H1 (cell line): ENCODE results near the gene P3H2. TPM values are rescaled to one million over a fixed set of nuclear protein-coding genes. Genes with fewer than 3 reads are reported as not detected.

Experiments
- CTCF ChIA-PET: fragments of 300-600 bp; sonication (Branson Sonifier 250); formaldehyde crosslinking; loops from one replicate; lab custom pipeline; 2021; ENCODE audit not compliant: partially characterized antibody; lab: Charles Lee
- POLR2A ChIA-PET: fragments of 300-600 bp; sonication (Branson Sonifier 250); formaldehyde crosslinking; loops from one replicate; lab custom pipeline; 2021; ENCODE audit warnings: inconsistent platforms; ENCODE audit not compliant: partially characterized antibody; lab: Charles Lee
- DNase-seq, 2 experiments: peaks; one replicate each; pipeline versions ENCODE4 v3.0.0 to v3.0.0-alpha.2; 2010 to 2022; ENCODE audit warnings: low spot score in 2 of 2, low read depth in 1 of 2, mixed read lengths in 1 of 2
- FAIRE-seq: peaks from 2 replicates; lab custom pipeline; 2011; peaks lifted over from hg19 to GRCh38; lab: Jason Lieb, UNC
- H2AFZ ChIP-seq: 2 replicates; pipeline ENCODE4 v1.8.1; 2012; ENCODE audit warnings: low read length, inconsistent platforms
- H2AK5ac ChIP-seq: 2 replicates; pipeline ENCODE4 v1.6.1; 2013; ENCODE audit warnings: low read depth, low read length
- H2BK120ac ChIP-seq: replicated peaks from 2 replicates; pipeline ENCODE3; 2013; ENCODE audit warnings: low read depth, low read length, inconsistent platforms
- H2BK12ac ChIP-seq: 2 replicates; pipeline ENCODE4 v1.6.1; 2013; ENCODE audit warnings: low read depth, low read length
- H2BK15ac ChIP-seq: 2 replicates; pipeline ENCODE4 v1.6.1; 2013; ENCODE audit warnings: low read length
- H2BK20ac ChIP-seq: 2 replicates; pipeline ENCODE4 v1.6.1; 2013; ENCODE audit warnings: low read length
- H2BK5ac ChIP-seq: 2 replicates; pipeline ENCODE4 v1.6.1; 2013; ENCODE audit warnings: low read depth, low read length
- H3K14ac ChIP-seq: 2 replicates; pipeline ENCODE4 v1.6.1; 2013; ENCODE audit warnings: inconsistent platforms; ENCODE audit not compliant: insufficient read length
- H3K18ac ChIP-seq: 2 replicates; pipeline ENCODE4 v1.6.1; 2013; ENCODE audit warnings: low read length; ENCODE audit errors: extremely low read depth
- H3K23ac ChIP-seq: 2 replicates; pipeline ENCODE4 v1.6.1; 2013; ENCODE audit warnings: inconsistent platforms; ENCODE audit not compliant: insufficient read length
- H3K23me2 ChIP-seq: 2 replicates; pipeline ENCODE4 v1.6.1; 2013; ENCODE audit warnings: low read depth, low read length
- H3K27ac ChIP-seq: 2 replicates; pipeline ENCODE4 v1.6.1; 2011; ENCODE audit warnings: low read depth, low read length, inconsistent platforms
- H3K27me3 ChIP-seq, 4 experiments: replicated peaks in 1 of 4; 1 replicate in 1 of 4; 2 replicates in 3 of 4; pipeline versions ENCODE4 v1.6.1 to v1.8.1; 2011 to 2013; ENCODE audit warnings: low read length in 3 of 4, mild to moderate bottlenecking in 3 of 4, inconsistent platforms in 2 of 4, mixed read lengths in 2 of 4, moderate library complexity in 1 of 4; ENCODE audit not compliant: control insufficient read depth in 3 of 4, insufficient read depth in 3 of 4; ENCODE audit errors: extremely low read depth in 1 of 4
- H3K36me3 ChIP-seq, 4 experiments: 2 replicates each; pipeline versions ENCODE4 v1.6.1 to v1.8.1; 2011 to 2013; ENCODE audit warnings: mild to moderate bottlenecking in 4 of 4, low read length in 3 of 4, moderate library complexity in 2 of 4, control low read depth in 1 of 4, inconsistent platforms in 1 of 4; ENCODE audit not compliant: insufficient read depth in 4 of 4, control insufficient read depth in 2 of 4
- H3K4ac ChIP-seq: replicated peaks from 2 replicates; pipeline ENCODE3; 2013; ENCODE audit warnings: low read length, low read depth, mixed read lengths, inconsistent platforms; ENCODE audit not compliant: insufficient read length
- H3K4me1 ChIP-seq, 4 experiments: replicated peaks in 1 of 4; 1 replicate in 1 of 4; 2 replicates in 3 of 4; pipeline versions ENCODE4 v1.6.1 to v1.8.1; 2011 to 2013; ENCODE audit warnings: low read length in 3 of 4, inconsistent platforms in 2 of 4, mixed read lengths in 1 of 4; ENCODE audit not compliant: insufficient read depth in 4 of 4, control insufficient read depth in 3 of 4
- H3K4me2 ChIP-seq, 2 experiments: 2 replicates each; pipeline versions ENCODE4 v1.6.1 to v1.8.1; 2011 to 2013; ENCODE audit warnings: low read depth in 2 of 2, low read length in 2 of 2, control low read depth in 1 of 2, inconsistent platforms in 1 of 2, mild to moderate bottlenecking in 1 of 2; ENCODE audit not compliant: insufficient read depth in 1 of 2
- H3K4me3 ChIP-seq, 4 experiments: fragments of 200-600, 300-600 bp in 1 of 4; sonication (generic), shearing (Covaris generic), sonication (Bioruptor Twin) in 1 of 4; 2 replicates each; pipeline versions ENCODE4 v1.5.1 to v1.8.1; 2011 to 2016; ENCODE audit warnings: low read length in 4 of 4, low read depth in 3 of 4, control low read depth in 2 of 4, inconsistent platforms in 2 of 4, mild to moderate bottlenecking in 2 of 4, mixed read lengths in 1 of 4, moderate library complexity in 1 of 4; ENCODE audit not compliant: insufficient read depth in 2 of 4; ENCODE audit errors: extremely low read depth in 1 of 4
- H3K56ac ChIP-seq: replicated peaks from 2 replicates; pipeline ENCODE3; 2013; ENCODE audit warnings: low read depth, mild to moderate bottlenecking, mixed read lengths, low read length, inconsistent platforms; ENCODE audit not compliant: insufficient read length
- H3K79me1 ChIP-seq: 2 replicates; pipeline ENCODE4 v1.6.1; 2013; ENCODE audit warnings: low read depth, low read length, control low read depth
- H3K79me2 ChIP-seq, 2 experiments: 2 replicates each; pipeline versions ENCODE4 v1.6.1 to v1.8.1; 2012 to 2013; ENCODE audit warnings: low read length in 2 of 2, mild to moderate bottlenecking in 2 of 2, inconsistent platforms in 1 of 2; ENCODE audit not compliant: insufficient read depth in 2 of 2, control insufficient read depth in 1 of 2
- H3K9ac ChIP-seq, 4 experiments: replicated peaks in 1 of 4; 1 replicate in 1 of 4; 2 replicates in 3 of 4; pipeline versions ENCODE4 v1.6.1 to v1.8.1; 2011 to 2013; ENCODE audit warnings: low read depth in 3 of 4, low read length in 3 of 4, control low read depth in 2 of 4, mild to moderate bottlenecking in 2 of 4, moderate library complexity in 2 of 4, inconsistent platforms in 1 of 4; ENCODE audit errors: extremely low read depth in 1 of 4
- H3K9me3 ChIP-seq, 2 experiments: 2 replicates each; pipeline versions ENCODE4 v1.6.1 to v1.8.1; 2012 to 2013; ENCODE audit warnings: mild to moderate bottlenecking in 2 of 2, moderate library complexity in 2 of 2, control low read depth in 1 of 2, inconsistent platforms in 1 of 2, low read depth in 1 of 2, low read length in 1 of 2, mixed read lengths in 1 of 2; ENCODE audit not compliant: insufficient read depth in 2 of 2
- H4K20me1 ChIP-seq, 2 experiments: replicated peaks in 1 of 2; 2 replicates each; pipeline versions ENCODE3 to v1.8.1; 2011 to 2013; ENCODE audit warnings: inconsistent platforms in 2 of 2, low read length in 2 of 2, mild to moderate bottlenecking in 1 of 2; ENCODE audit not compliant: insufficient read depth in 2 of 2, control insufficient read depth in 1 of 2
- H4K5ac ChIP-seq: 2 replicates; pipeline ENCODE4 v1.6.1; 2013; ENCODE audit warnings: low read length, low read depth, mixed read lengths, inconsistent platforms; ENCODE audit not compliant: insufficient read length
- H4K8ac ChIP-seq: 2 replicates; pipeline ENCODE4 v1.8.0; 2013; ENCODE audit warnings: mild to moderate bottlenecking, moderate library complexity, low read length, inconsistent platforms; ENCODE audit not compliant: insufficient read depth; ENCODE audit errors: extremely low read depth
- H4K91ac ChIP-seq: replicated peaks from 2 replicates; pipeline ENCODE3; 2013; ENCODE audit warnings: low read length, mixed read lengths, inconsistent platforms; ENCODE audit not compliant: insufficient read length
- BCL11A ChIP-seq, 2 experiments: IDR thresholded peaks; one replicate each; pipeline ENCODE4 v1.6.1; 2011; ENCODE audit warnings: low read depth in 2 of 2, low read length in 2 of 2, mild to moderate bottlenecking in 2 of 2
- CBX8 ChIP-seq: fragments of 300-800, 300-1000 bp; sonication (generic); IDR thresholded peaks from 2 replicates; pipeline ENCODE4 v1.7.1; 2016; ENCODE audit warnings: low read depth, low read length, borderline replicate concordance
- EP300 ChIP-seq, 2 experiments: IDR thresholded peaks; 1 replicate in 1 of 2; 2 replicates in 1 of 2; pipeline ENCODE4 v1.6.1; 2011 to 2012; ENCODE audit warnings: low read depth in 2 of 2, low read length in 2 of 2, mild to moderate bottlenecking in 2 of 2, borderline replicate concordance in 1 of 2, inconsistent platforms in 1 of 2, moderate library complexity in 1 of 2
- EZH2 ChIP-seq: fragments of 200-600 bp; sonication (generic); IDR thresholded peaks from 2 replicates; pipeline ENCODE4 v1.7.1; 2012; ENCODE audit warnings: low read depth, mild to moderate bottlenecking, moderate library complexity, low read length, inconsistent platforms; ENCODE audit not compliant: severe bottlenecking
- HDAC2 ChIP-seq, 2 experiments: fragments of 300-600 bp in 1 of 2; sonication (generic) in 1 of 2; IDR thresholded peaks; 2 replicates each; pipeline ENCODE4 v1.6.1; 2011 to 2012; ENCODE audit warnings: low read depth in 2 of 2, low read length in 2 of 2, mild to moderate bottlenecking in 2 of 2, moderate library complexity in 2 of 2, borderline replicate concordance in 1 of 2, inconsistent platforms in 1 of 2
- POLR2A ChIP-seq, 2 experiments: IDR thresholded peaks; 1 replicate in 1 of 2; 2 replicates in 1 of 2; pipeline ENCODE4 v1.6.1; 2011; ENCODE audit warnings: low read depth in 2 of 2, low read length in 2 of 2, mild to moderate bottlenecking in 2 of 2; ENCODE audit errors: control extremely low read depth in 1 of 2
- RXRA ChIP-seq: IDR thresholded peaks from 2 replicates; pipeline ENCODE4 v1.6.1; 2011; ENCODE audit warnings: low read depth, mild to moderate bottlenecking, low read length, moderate library complexity; ENCODE audit not compliant: insufficient read depth
- SIN3A ChIP-seq, 2 experiments: IDR thresholded peaks in 1 of 2; conservative IDR thresholded peaks in 1 of 2; 2 replicates each; pipeline ENCODE4 v1.6.1; 2011 to 2012; ENCODE audit warnings: low read length in 2 of 2, improper control_type of control experiment in 1 of 2, low read depth in 1 of 2, mild to moderate bottlenecking in 1 of 2
- SP4 ChIP-seq: IDR thresholded peaks from 2 replicates; pipeline ENCODE4 v1.6.1; 2012; ENCODE audit warnings: low read length, inconsistent platforms
- TEAD4 ChIP-seq: IDR thresholded peaks from 2 replicates; pipeline ENCODE4 v1.6.1; 2012; ENCODE audit warnings: low read depth, low read length, inconsistent platforms, mixed read lengths
- YY1 ChIP-seq: IDR thresholded peaks from 2 replicates; pipeline ENCODE4 v1.6.1; 2011; ENCODE audit warnings: low read depth, mild to moderate bottlenecking, low read length
- WGBS, 2 experiments: shearing (Covaris generic) in 1 of 2; methylation state at CpG; one replicate each; pipeline versions ENCODE4 v1.1.6 to v1.1.7; 2013 to 2015; ENCODE audit warnings: low lambda C conversion rate in 2 of 2, mixed read lengths in 2 of 2, inconsistent platforms in 1 of 2, low coverage in 1 of 2, missing lambda C conversion rate in 1 of 2; ENCODE audit not compliant: insufficient replicate concordance in 2 of 2, insufficient coverage in 1 of 2, insufficient read length in 1 of 2; ENCODE audit errors: extremely low coverage in 1 of 2, missing lambda C conversion rate in 1 of 2; 5-methylcytosine and 5-hydroxymethylcytosine counted together
- polyA plus RNA-seq, 7 experiments: library from polyadenylated mRNA; depleted of rRNA in 3 of 7; stranded (reverse) in 5 of 7; unstranded in 2 of 7; fragments of >200 nt in 5 of 7; fragments of 200-250 nt in 2 of 7; gene quantifications; 1 replicate in 5 of 7; 2 replicates in 1 of 7; 4 replicates in 1 of 7; pipeline versions ENCODE4 v1.2.1 to v1.2.3, GENCODE V29; 2011 to 2013; ENCODE audit warnings: missing spikeins in 2 of 7, mixed read lengths in 2 of 7
- total RNA-seq: library from RNA; stranded (reverse); fragmentation: NEBNext Ultra II Directional; extraction: Animal tissue kit (Norgen Biotek cat#: 25700); gene quantifications from 2 replicates; pipeline ENCODE4 v1.2.1, GENCODE V29; 2021

Gene P3H2
- total and polyA plus RNA-seq, 2 of the 8 experiments (the other 6 are each of a cell fraction or from before 2014, with no cell fraction given): 40.5 to 60.4 TPM

GRCh38 chr3:190169243-190169642, 48.5 kb upstream of the P3H2 start:
- Histone ChIP-seq H3K36me3 (no peaks in the 10 kb centered on the region), H3K14ac (no peak overlapping the region), H3K4ac (no peak overlapping the region), H2AFZ (0 out of 2 replicates have a peak overlapping the region, but pooled peaks have one; percentile 19), H3K4me1 (0 out of 7 replicates have a peak, but pooled peaks cover 0 to 4% (median 0%) of the 10 kb centered on the region in 4 experiments), H3K79me1 (no peaks in the 10 kb centered on the region), H3K18ac (no peak overlapping the region), H3K4me3 (no peak overlapping the region), H2BK15ac (no peak overlapping the region), H3K56ac (no peak overlapping the region), H3K23me2 (no peaks in the 10 kb centered on the region), H2BK120ac (no peak overlapping the region), H3K27me3 (no peaks in the 10 kb centered on the region), H4K5ac (no peak overlapping the region), H2BK12ac (no peak overlapping the region), H4K91ac (no peak overlapping the region), H2BK20ac (no peak overlapping the region), H3K79me2 (no peaks in the 10 kb centered on the region), H3K23ac (no peak overlapping the region), H2BK5ac (no peak overlapping the region), H4K20me1 (no peaks in the 10 kb centered on the region), H3K9me3 (no peaks in the 10 kb centered on the region), H3K4me2 (no peak overlapping the region), H4K8ac (no peak overlapping the region), H3K9ac (no peak overlapping the region), H3K27ac (no peak overlapping the region), H2AK5ac (no peak overlapping the region)
- CTCF ChIA-PET: interaction anchor here (0.9 to 1.5 kb wide), 5 partner anchors 56 to 207 kb away, joined by 3 to 6 read pairs (median 3); partner anchors contain the start of gene CLDN1
- DNase-seq (no peak), FAIRE-seq (no peak)
- TF ChIP-seq EZH2 (no peak), TEAD4 (no peak), SP4 (no peak), BCL11A (IDR thresholded peaks at IDR 0.05; ENCODE audit: low read depth in 2 of 2, low read length in 2 of 2) (no peak), HDAC2 (IDR thresholded peaks at IDR 0.05; ENCODE audit: borderline replicate concordance in 1 of 2, low read depth in 2 of 2, low read length in 2 of 2) (no peak), EP300 (IDR thresholded peaks at IDR 0.05; ENCODE audit: borderline replicate concordance in 1 of 2, low read depth in 2 of 2, low read length in 2 of 2) (no peak), SIN3A (conservative IDR thresholded peaks at IDR 0.05 in 1 of 2, IDR thresholded peaks at IDR 0.05 in 1 of 2; ENCODE audit: low read depth in 1 of 2, low read length in 2 of 2) (no peak), CBX8 (no peak), RXRA (no peak), POLR2A (IDR thresholded peaks at IDR 0.05; ENCODE audit: control extremely low read depth in 1 of 2, low read depth in 2 of 2, low read length in 2 of 2) (no peak), YY1 (no peak)
- 91% methylated on average over 4 of the region's 4 CpGs; no CpG with 5 or more reads in 1 of the 2 experiments for WGBS, 2 experiments
- POLR2A ChIA-PET: no interaction called here
